ENCODE measurements around the gene ADSS1. TPM values are rescaled to one million over a fixed set of nuclear protein-coding genes. Genes with fewer than 3 reads are reported as not detected.

The ADSS1 gene
- total and polyA plus RNA-seq, 8 donors = 3.5 to 6.8 (median 5.5) TPM

GRCh38 chr14:104731320-104732294 lies 7.6 kb downstream of the ADSS1 start:
- intact Hi-C loops (cut with DNase I) = no loop called here
- H3K9me3 ChIP-seq = no peaks in the 10 kb centered on the region
- no peaks in the 10 kb centered on the region for H3K4me1 ChIP-seq
- FAIRE-seq (no peak), DNase-seq (no peak), ATAC-seq (no peak)
- H3K4me3 ChIP-seq = no peak overlapping the region
- 92% methylated on average over 13 to 18 of the region's 18 CpGs for WGBS, 2 donors
- no peak for TF ChIP-seq CTCF (IDR thresholded peaks at IDR 0.05)
- no peaks in the 10 kb centered on the region for H3K27me3 ChIP-seq
- no peaks in the 10 kb centered on the region for H3K36me3 ChIP-seq
- no peak overlapping the region for H3K27ac ChIP-seq

- no peak for TF ChIP-seq CTCF (IDR thresholded peaks at IDR 0.05)
- H3K27ac ChIP-seq = no peak overlapping the region
- no peaks in the 10 kb centered on the region for H3K27me3 ChIP-seq
- FAIRE-seq (no peak), ATAC-seq (peak; percentile 46 to 66 (median 54)), DNase-seq (peak in 1 of 6 donors; percentile 68)
- H3K9me3 ChIP-seq = no peaks in the 10 kb centered on the region
- WGBS, 2 donors = 70 to 72% methylated on average over 14 of the region's 14 CpGs
- H3K4me1 ChIP-seq = no peaks in the 10 kb centered on the region
- H3K36me3 ChIP-seq = no peaks in the 10 kb centered on the region
- H3K4me3 ChIP-seq = no peak overlapping the region
- intact Hi-C loops (cut with DNase I) = no loop called here
Measured at GRCh38 chr14:104732355-104732804, 8.4 kb downstream of the ADSS1 start.

GRCh38 chr14:104732931-104733681 lies 9.1 kb downstream of the ADSS1 start:
- H3K9me3 ChIP-seq = no peaks in the 10 kb centered on the region
- FAIRE-seq (no peak), DNase-seq (no peak), ATAC-seq (peak in 1 of 4 donors; percentile 27)
- no peaks in the 10 kb centered on the region for H3K36me3 ChIP-seq
- no peak overlapping the region for H3K27ac ChIP-seq
- 90 to 92% methylated on average over 23 of the region's 23 CpGs for WGBS, 2 donors
- intact Hi-C loops (cut with DNase I) = no loop called here
- no peaks in the 10 kb centered on the region for H3K4me1 ChIP-seq
- H3K27me3 ChIP-seq = no peaks in the 10 kb centered on the region
- no peak for TF ChIP-seq CTCF (IDR thresholded peaks at IDR 0.05)
- no peak overlapping the region for H3K4me3 ChIP-seq

- WGBS, 2 donors = 83 to 91% methylated on average over 6 of the region's 6 CpGs
- FAIRE-seq (no peak), DNase-seq (no peak)
Measured at GRCh38 chr14:104734051-104734587, 10.1 kb downstream of the ADSS1 start.

More at GRCh38 chr14:104734051-104734587, 10.1 kb downstream of the ADSS1 start:
- Histone ChIP-seq H3K4me1 (no peaks in the 10 kb centered on the region), H3K27ac (no peak overlapping the region), H3K4me3 (no peak overlapping the region), H3K9me3 (no peaks in the 10 kb centered on the region), H3K36me3 (no peaks in the 10 kb centered on the region), H3K27me3 (no peaks in the 10 kb centered on the region)
- intact Hi-C loops (cut with DNase I) = no loop called here
- no peak for ATAC-seq
- no peak for TF ChIP-seq CTCF (IDR thresholded peaks at IDR 0.05)
